ENCODE results near the gene ZSCAN5C.
"Not testable (repeated sequence)": the region's sequence is repeated elsewhere in the genome, so short reads cannot be mapped to it uniquely, and the experiment has no call there.

Gene ZSCAN5C

GRCh38 chr19:56209091-56209490 is 7.0 kb downstream of the ZSCAN5C start:
- no peak for DNase-seq
- H3K9me3 ChIP-seq, result no peaks in the 10 kb centered on the region
- H3K4me1 ChIP-seq, result no peaks in the 10 kb centered on the region
- H3K4me3 ChIP-seq (ENCODE audit: low read depth, low read length), result no peak overlapping the region
- peaks cover 4% of the 10 kb centered on the region for H3K27me3 ChIP-seq
- H3K36me3 ChIP-seq, result no peaks in the 10 kb centered on the region
- TF ChIP-seq, protein P1, sequence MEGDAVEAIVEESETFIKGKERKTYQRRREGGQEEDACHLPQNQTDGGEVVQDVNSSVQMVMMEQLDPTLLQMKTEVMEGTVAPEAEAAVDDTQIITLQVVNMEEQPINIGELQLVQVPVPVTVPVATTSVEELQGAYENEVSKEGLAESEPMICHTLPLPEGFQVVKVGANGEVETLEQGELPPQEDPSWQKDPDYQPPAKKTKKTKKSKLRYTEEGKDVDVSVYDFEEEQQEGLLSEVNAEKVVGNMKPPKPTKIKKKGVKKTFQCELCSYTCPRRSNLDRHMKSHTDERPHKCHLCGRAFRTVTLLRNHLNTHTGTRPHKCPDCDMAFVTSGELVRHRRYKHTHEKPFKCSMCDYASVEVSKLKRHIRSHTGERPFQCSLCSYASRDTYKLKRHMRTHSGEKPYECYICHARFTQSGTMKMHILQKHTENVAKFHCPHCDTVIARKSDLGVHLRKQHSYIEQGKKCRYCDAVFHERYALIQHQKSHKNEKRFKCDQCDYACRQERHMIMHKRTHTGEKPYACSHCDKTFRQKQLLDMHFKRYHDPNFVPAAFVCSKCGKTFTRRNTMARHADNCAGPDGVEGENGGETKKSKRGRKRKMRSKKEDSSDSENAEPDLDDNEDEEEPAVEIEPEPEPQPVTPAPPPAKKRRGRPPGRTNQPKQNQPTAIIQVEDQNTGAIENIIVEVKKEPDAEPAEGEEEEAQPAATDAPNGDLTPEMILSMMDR (IDR thresholded peaks at IDR 0.05; ENCODE audit: low read depth, low read length), result no peak

- not testable (repeated sequence) for H3K27me3 ChIP-seq; H3K4me1 ChIP-seq; DNase-seq; H3K4me3 ChIP-seq (ENCODE audit: low read depth, low read length); H3K36me3 ChIP-seq; H3K9me3 ChIP-seq
Observed at GRCh38 chr19:56210036-56210435, 8.0 kb downstream of the ZSCAN5C start.

DNA sequence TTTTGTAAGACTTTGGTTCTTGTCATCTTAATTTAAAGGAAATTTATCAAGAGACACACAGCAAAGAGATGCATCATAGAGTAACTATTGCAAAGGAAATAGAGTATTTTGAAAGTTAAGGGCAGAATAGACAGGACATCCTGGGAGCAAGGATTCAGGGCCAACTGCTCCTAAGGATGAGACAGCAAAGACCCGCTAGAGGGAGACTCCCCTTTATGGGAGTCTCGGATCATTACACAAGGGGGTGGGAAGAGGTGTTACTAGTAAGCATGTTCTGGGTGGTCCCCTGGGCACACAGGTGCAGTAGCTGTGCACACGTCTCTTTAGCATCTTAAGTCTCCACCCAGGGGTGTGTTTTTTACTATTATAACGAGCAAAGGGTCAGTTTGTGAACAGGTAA is 9.6 kb downstream of the ZSCAN5C start:
- TF ChIP-seq, protein P1 (IDR thresholded peaks at IDR 0.05; ENCODE audit: low read depth, low read length), result peak; percentile 17; the same call in 1 of the 2 replicates
- no peak for DNase-seq
- Histone ChIP-seq H3K4me1 (no peaks in the 10 kb centered on the region), H3K36me3 (no peaks in the 10 kb centered on the region), H3K27me3 (no peaks in the 10 kb centered on the region; the same call in 1 of the 2 replicates), H3K4me3 (ENCODE audit: low read depth, low read length) (no peak overlapping the region), H3K9me3 (no peaks in the 10 kb centered on the region)

GRCh38 chr19:56217039-56217949 is 15.2 kb downstream of the ZSCAN5C start:
- no peaks in the 10 kb centered on the region for H3K36me3 ChIP-seq
- no peaks in the 10 kb centered on the region; the same call in 1 of the 2 replicates for H3K27me3 ChIP-seq
- no peaks in the 10 kb centered on the region for H3K9me3 ChIP-seq
- H3K4me3 ChIP-seq (ENCODE audit: low read depth, low read length), result no peak overlapping the region
- DNase-seq, result no peak
- H3K4me1 ChIP-seq, result no peaks in the 10 kb centered on the region
- TF ChIP-seq, protein P1 (IDR thresholded peaks at IDR 0.05; ENCODE audit: low read depth, low read length), result no peak

- Histone ChIP-seq H3K9me3 (no peaks in the 10 kb centered on the region), H3K4me1 (no peaks in the 10 kb centered on the region), H3K27me3 (no peaks in the 10 kb centered on the region), H3K4me3 (ENCODE audit: low read depth, low read length) (no peak overlapping the region), H3K36me3 (no peaks in the 10 kb centered on the region)
- TF ChIP-seq, protein P1 (IDR thresholded peaks at IDR 0.05; ENCODE audit: low read depth, low read length), result no peak
- no peak for DNase-seq
Observed at GRCh38 chr19:56218961-56219360, 16.9 kb downstream of the ZSCAN5C start.

GRCh38 chr19:56221442-56221841 is 19.4 kb downstream of the ZSCAN5C start:
- not testable (repeated sequence) for H3K36me3 ChIP-seq; H3K4me3 ChIP-seq (ENCODE audit: low read depth, low read length); H3K27me3 ChIP-seq; DNase-seq; H3K9me3 ChIP-seq; H3K4me1 ChIP-seq
- TF ChIP-seq, protein P1 (IDR thresholded peaks at IDR 0.05; ENCODE audit: low read depth, low read length), result peak; percentile 35
